ENCODE data around the gene IFI44.

The IFI44 gene

GRCh38 chr1:78650114-78650660, 556 bp downstream of the IFI44 start:
- H3K9me3 ChIP-seq (ENCODE audit: low read length): no peaks in the 10 kb centered on the region
- no peak overlapping the region for H3K4me2 ChIP-seq (ENCODE audit: low read length)
- no peaks in the 10 kb centered on the region for H3K79me2 ChIP-seq (ENCODE audit: insufficient read depth, low read length)
- H3K36me3 ChIP-seq (ENCODE audit: insufficient read depth, low read length): no peaks in the 10 kb centered on the region
- no peak overlapping the region for H3K4me3 ChIP-seq (ENCODE audit: low read depth, low read length, poor library complexity, severe bottlenecking)
- H2AFZ ChIP-seq (ENCODE audit: low read length): no peak overlapping the region
- H3K27me3 ChIP-seq (ENCODE audit: insufficient read depth, low read length): no peaks in the 10 kb centered on the region
- no peaks in the 10 kb centered on the region for H3F3A ChIP-seq (ENCODE audit: insufficient read depth, low read length)
- no peaks in the 10 kb centered on the region for H3K9me2 ChIP-seq (ENCODE audit: low read depth, low read length)
- H3K9ac ChIP-seq (ENCODE audit: low read length): no peak overlapping the region
- TF ChIP-seq EZH2 (IDR thresholded peaks at IDR 0.05; ENCODE audit: borderline replicate concordance, low read length) (no peak), CTCF (IDR thresholded peaks at IDR 0.05; ENCODE audit: low read length) (no peak)
- no peak overlapping the region for H3K27ac ChIP-seq (ENCODE audit: low read depth, low read length, poor library complexity, severe bottlenecking)
- no peaks in the 10 kb centered on the region for H3K4me1 ChIP-seq (ENCODE audit: insufficient read depth, low read length, severe bottlenecking)
- no peaks in the 10 kb centered on the region for H4K20me1 ChIP-seq (ENCODE audit: insufficient read depth, low read length)

GRCh38 chr1:78651241-78651640, 1.6 kb downstream of the IFI44 start:
- Histone ChIP-seq H3K9me3 (ENCODE audit: low read length) (no peaks in the 10 kb centered on the region), H3K27ac (ENCODE audit: low read depth, low read length, poor library complexity, severe bottlenecking) (no peak overlapping the region), H3K9me2 (ENCODE audit: low read depth, low read length) (no peaks in the 10 kb centered on the region), H3K27me3 (ENCODE audit: insufficient read depth, low read length) (no peaks in the 10 kb centered on the region), H2AFZ (ENCODE audit: low read length) (no peak overlapping the region), H3K4me3 (ENCODE audit: low read depth, low read length, poor library complexity, severe bottlenecking) (no peak overlapping the region), H3K9ac (ENCODE audit: low read length) (no peak overlapping the region), H3K36me3 (ENCODE audit: insufficient read depth, low read length) (no peaks in the 10 kb centered on the region), H3K4me2 (ENCODE audit: low read length) (no peak overlapping the region), H4K20me1 (ENCODE audit: insufficient read depth, low read length) (no peaks in the 10 kb centered on the region), H3K4me1 (ENCODE audit: insufficient read depth, low read length, severe bottlenecking) (no peaks in the 10 kb centered on the region), H3K79me2 (ENCODE audit: insufficient read depth, low read length) (no peaks in the 10 kb centered on the region), H3F3A (ENCODE audit: insufficient read depth, low read length) (no peaks in the 10 kb centered on the region)
- no peak for TF ChIP-seq EZH2 (IDR thresholded peaks at IDR 0.05; ENCODE audit: borderline replicate concordance, low read length)
- no peak for TF ChIP-seq CTCF (IDR thresholded peaks at IDR 0.05; ENCODE audit: low read length)

GRCh38 chr1:78652019-78652560, 2.5 kb downstream of the IFI44 start:
- H3K9me2 ChIP-seq (ENCODE audit: low read depth, low read length): no peaks in the 10 kb centered on the region
- TF ChIP-seq CTCF (IDR thresholded peaks at IDR 0.05; ENCODE audit: low read length) (no peak), EZH2 (IDR thresholded peaks at IDR 0.05; ENCODE audit: borderline replicate concordance, low read length) (no peak)
- H3K9me3 ChIP-seq (ENCODE audit: low read length): no peaks in the 10 kb centered on the region
- H3K4me3 ChIP-seq (ENCODE audit: low read depth, low read length, poor library complexity, severe bottlenecking): no peak overlapping the region
- H3K4me1 ChIP-seq (ENCODE audit: insufficient read depth, low read length, severe bottlenecking): no peaks in the 10 kb centered on the region
- no peak overlapping the region for H2AFZ ChIP-seq (ENCODE audit: low read length)
- no peaks in the 10 kb centered on the region for H3K27me3 ChIP-seq (ENCODE audit: insufficient read depth, low read length)
- no peaks in the 10 kb centered on the region for H3K79me2 ChIP-seq (ENCODE audit: insufficient read depth, low read length)
- no peaks in the 10 kb centered on the region for H4K20me1 ChIP-seq (ENCODE audit: insufficient read depth, low read length)
- H3K36me3 ChIP-seq (ENCODE audit: insufficient read depth, low read length): no peaks in the 10 kb centered on the region
- no peak overlapping the region for H3K27ac ChIP-seq (ENCODE audit: low read depth, low read length, poor library complexity, severe bottlenecking)
- H3F3A ChIP-seq (ENCODE audit: insufficient read depth, low read length): no peaks in the 10 kb centered on the region
- H3K4me2 ChIP-seq (ENCODE audit: low read length): no peak overlapping the region
- H3K9ac ChIP-seq (ENCODE audit: low read length): no peak overlapping the region
